Subcutaneous adipose tissue (tissue), 4 donors: ENCODE results near the gene LONP2. TPM values are rescaled to one million over a fixed set of nuclear protein-coding genes. Genes with fewer than 3 reads are reported as not detected.

ENCODE experiments used
- total RNA-seq, 4 donors: library from RNA; depleted of rRNA; stranded (reverse); fragments of >200 nt; gene quantifications; one replicate each; pipeline ENCODE4 v1.1.0, GENCODE V29; 2016
- TF ChIP-seq, protein P1 (sequence below): fragments of 450-650 bp; IDR thresholded peaks from one replicate; pipeline ENCODE4 v1.5.1; 2016; ENCODE audit warnings: low read depth, mild to moderate bottlenecking, control low read depth, antibody characterized with exemption, moderate library complexity

Gene LONP2
- total RNA-seq, 4 donors from 2014 or later = 48.8 to 69.1 (median 55.1) TPM

DNA sequence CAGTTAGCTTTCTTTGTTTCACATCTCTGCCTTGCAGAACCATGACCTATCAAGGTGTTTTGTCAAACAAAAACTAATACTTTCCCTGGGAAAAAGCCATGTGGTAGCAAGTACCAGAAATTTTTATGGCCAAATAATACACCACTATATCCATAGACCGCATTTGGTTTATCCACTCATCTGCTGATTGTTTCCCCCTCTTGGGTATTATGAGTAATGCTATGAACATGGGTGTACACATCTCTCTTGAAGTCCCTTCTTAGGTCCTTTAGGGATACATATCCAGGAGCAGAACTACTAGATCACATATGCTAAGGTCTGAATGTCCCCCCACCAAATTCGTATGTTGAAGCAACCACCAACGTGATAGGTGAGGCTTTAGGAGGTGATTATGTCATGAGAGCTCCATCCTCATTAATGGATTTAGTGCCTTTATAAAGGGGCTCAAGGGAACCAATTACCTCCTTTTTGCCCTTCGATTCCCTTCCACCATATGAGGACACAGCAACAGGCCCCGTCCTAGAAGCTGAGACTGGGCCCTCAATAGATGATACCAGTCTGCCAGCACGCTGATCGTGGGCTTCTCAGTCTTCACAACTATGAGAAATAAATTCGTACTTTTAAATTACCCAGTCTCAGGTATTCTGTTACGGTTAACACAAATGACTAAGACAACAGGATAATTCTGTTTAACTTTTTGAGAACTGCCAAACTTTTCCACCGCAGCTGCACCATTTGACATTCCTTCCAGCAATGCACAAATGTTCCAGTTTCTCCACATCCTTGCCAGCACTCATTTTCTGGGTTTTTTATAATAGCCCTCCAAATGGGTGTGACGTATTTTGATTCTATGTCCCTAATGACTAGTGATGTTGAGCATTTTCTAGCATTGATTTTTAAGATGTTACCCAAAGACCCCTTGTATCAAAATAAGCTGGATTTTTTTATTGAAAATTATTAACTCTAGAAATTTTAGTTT, 111.1 kb downstream of the LONP2 start:
- TF ChIP-seq, protein P1, sequence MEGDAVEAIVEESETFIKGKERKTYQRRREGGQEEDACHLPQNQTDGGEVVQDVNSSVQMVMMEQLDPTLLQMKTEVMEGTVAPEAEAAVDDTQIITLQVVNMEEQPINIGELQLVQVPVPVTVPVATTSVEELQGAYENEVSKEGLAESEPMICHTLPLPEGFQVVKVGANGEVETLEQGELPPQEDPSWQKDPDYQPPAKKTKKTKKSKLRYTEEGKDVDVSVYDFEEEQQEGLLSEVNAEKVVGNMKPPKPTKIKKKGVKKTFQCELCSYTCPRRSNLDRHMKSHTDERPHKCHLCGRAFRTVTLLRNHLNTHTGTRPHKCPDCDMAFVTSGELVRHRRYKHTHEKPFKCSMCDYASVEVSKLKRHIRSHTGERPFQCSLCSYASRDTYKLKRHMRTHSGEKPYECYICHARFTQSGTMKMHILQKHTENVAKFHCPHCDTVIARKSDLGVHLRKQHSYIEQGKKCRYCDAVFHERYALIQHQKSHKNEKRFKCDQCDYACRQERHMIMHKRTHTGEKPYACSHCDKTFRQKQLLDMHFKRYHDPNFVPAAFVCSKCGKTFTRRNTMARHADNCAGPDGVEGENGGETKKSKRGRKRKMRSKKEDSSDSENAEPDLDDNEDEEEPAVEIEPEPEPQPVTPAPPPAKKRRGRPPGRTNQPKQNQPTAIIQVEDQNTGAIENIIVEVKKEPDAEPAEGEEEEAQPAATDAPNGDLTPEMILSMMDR = no peak

DNA sequence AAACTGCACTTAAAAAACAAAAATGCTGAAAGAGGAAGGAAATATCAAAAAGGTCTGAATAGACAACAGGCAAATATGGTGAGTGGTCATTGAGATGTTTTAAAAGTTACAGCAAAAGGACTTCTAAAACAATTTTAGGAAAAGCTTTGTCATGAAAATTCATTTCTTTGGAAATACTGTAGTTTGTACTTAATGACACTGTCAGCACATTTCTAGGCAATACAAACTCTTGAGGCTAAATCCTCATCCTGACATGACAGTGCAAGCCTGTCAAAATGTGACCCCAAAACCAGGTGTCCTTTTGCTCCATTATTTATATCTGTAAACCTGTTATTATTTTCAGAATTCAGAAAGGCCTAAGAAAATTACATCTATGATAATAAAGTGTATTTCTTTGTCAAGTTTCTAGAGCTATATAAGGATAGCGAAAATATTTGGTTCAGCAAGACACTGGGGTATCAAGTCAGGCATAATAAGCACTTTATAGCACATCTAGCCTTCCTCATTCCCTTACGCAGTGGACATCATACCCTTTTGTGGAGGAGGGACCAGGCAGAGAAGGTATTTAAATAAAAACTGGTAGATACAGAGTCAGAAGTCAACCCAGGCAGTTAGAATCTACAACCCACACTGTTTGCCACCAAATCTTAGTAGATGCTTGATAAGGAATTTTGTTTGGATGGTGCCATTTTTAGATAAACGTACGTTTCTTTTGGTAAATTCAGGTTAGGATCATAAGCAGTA, 112.7 kb downstream of the LONP2 start:
- TF ChIP-seq, protein P1 = no peak

GRCh38 chr16:48358419-48358818, 114.3 kb downstream of the LONP2 start:
- TF ChIP-seq, protein P1 = no peak

DNA sequence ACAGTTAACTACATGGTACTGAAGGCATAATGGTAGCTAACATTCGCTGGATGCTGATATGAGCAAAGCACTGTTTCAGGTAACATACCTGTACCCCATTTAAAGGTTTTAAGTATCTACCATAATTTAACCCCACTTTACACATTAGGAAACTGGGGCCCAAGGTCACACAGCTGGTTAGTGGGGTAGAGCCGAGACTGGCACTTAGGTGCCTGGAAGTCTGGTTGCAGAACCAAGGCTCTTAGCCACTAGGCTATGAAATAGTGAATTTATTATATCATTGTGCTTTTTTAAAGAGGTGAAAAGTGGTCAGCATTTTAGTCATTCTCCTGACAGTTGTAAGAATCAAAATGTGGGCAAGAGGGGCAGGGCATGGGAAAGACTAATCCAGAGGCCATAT, 115.9 kb downstream of the LONP2 start:
- TF ChIP-seq, protein P1 = no peak

DNA sequence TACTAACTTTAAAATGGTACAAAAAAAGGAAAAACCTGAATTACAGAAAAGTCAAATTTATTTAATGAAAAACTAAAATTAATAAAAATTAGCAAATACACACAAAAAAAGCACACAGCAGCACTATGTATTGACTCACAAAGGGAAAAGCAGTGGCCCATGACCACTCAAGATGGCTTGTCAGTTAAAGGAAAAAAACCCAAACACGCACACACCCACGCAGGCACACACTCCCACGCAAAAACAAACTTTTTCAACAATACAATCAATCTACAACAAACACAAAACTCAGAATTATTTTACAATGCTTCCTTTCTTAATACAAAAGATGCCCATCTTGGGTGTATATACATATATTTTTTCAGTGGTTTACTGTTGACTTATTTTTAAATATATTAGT, 116.9 kb downstream of the LONP2 start:
- TF ChIP-seq, protein P1 = no peak

DNA sequence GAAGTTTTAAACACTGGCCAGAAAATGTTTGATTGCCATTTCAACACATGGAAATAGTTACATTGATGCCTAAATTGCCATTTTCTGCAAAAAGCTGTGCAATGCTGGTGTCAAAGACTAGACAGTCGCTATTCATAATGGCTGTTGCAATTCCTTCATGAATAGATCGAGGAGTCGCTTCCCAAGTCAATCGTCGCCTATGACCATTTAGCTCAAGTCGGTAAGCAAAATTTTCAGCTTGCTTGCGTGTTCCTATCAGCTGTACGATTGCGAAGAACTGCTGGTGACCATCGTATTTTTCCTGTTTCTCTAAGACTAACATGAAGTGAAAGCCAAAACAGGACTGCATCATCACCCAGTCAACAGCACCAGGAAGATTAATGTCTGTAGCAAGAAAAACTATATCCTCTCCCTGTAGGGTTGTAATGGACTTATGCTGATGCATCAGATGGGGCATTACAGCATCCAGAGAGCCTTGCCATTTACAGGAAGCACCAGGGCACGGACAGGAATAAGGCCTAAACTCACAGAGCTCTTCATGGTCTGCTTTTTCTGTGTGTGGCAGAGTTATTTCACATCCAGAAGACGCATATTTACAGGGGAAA, 117.5 kb downstream of the LONP2 start:
- TF ChIP-seq, protein P1 = no peak

DNA sequence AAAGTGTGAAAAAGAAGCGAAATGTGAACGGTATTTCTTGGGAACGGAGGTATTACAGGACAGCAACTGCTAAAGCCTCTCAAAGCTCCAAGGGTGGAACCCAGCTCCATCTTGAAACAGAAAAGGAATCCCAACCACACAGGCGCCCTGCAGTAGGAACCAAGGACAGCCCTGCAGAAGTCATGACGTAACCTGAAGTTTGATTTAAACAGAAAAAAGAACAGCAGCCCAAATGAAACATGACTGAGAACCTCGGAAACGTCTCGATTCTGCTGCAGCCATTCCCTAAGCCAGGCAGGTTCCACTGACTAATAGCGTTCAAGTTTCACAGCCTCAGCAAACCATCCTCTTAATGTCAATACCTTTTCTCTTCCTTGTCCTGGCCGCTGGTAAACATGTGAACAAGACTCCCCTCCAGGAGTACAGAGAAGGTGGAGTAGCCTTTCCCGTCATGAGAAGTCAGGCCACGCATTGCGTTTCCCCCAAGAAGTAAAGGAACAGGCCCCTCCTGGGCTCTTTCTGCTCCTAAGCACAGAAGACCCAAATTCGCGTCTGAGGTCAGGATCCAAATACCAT, 121.0 kb downstream of the LONP2 start:
- TF ChIP-seq, protein P1 = no peak
